NCI-H2171 treated with DMSO at 0.1 percent for 48 hours (cell line): ENCODE measurements around the gene DIP2B.
"Not testable (repeated sequence)": the region's sequence is repeated elsewhere in the genome, so short reads cannot be mapped to it uniquely, and the experiment has no call there.

Experiments
- DNase-seq: peaks from one replicate; lab custom pipeline; 2025; lab: John Stamatoyannopoulos, UW

The DIP2B gene, protein sequence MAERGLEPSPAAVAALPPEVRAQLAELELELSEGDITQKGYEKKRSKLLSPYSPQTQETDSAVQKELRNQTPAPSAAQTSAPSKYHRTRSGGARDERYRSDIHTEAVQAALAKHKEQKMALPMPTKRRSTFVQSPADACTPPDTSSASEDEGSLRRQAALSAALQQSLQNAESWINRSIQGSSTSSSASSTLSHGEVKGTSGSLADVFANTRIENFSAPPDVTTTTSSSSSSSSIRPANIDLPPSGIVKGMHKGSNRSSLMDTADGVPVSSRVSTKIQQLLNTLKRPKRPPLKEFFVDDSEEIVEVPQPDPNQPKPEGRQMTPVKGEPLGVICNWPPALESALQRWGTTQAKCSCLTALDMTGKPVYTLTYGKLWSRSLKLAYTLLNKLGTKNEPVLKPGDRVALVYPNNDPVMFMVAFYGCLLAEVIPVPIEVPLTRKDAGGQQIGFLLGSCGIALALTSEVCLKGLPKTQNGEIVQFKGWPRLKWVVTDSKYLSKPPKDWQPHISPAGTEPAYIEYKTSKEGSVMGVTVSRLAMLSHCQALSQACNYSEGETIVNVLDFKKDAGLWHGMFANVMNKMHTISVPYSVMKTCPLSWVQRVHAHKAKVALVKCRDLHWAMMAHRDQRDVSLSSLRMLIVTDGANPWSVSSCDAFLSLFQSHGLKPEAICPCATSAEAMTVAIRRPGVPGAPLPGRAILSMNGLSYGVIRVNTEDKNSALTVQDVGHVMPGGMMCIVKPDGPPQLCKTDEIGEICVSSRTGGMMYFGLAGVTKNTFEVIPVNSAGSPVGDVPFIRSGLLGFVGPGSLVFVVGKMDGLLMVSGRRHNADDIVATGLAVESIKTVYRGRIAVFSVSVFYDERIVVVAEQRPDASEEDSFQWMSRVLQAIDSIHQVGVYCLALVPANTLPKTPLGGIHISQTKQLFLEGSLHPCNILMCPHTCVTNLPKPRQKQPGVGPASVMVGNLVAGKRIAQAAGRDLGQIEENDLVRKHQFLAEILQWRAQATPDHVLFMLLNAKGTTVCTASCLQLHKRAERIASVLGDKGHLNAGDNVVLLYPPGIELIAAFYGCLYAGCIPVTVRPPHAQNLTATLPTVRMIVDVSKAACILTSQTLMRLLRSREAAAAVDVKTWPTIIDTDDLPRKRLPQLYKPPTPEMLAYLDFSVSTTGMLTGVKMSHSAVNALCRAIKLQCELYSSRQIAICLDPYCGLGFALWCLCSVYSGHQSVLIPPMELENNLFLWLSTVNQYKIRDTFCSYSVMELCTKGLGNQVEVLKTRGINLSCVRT (N-terminal part only)

DNA sequence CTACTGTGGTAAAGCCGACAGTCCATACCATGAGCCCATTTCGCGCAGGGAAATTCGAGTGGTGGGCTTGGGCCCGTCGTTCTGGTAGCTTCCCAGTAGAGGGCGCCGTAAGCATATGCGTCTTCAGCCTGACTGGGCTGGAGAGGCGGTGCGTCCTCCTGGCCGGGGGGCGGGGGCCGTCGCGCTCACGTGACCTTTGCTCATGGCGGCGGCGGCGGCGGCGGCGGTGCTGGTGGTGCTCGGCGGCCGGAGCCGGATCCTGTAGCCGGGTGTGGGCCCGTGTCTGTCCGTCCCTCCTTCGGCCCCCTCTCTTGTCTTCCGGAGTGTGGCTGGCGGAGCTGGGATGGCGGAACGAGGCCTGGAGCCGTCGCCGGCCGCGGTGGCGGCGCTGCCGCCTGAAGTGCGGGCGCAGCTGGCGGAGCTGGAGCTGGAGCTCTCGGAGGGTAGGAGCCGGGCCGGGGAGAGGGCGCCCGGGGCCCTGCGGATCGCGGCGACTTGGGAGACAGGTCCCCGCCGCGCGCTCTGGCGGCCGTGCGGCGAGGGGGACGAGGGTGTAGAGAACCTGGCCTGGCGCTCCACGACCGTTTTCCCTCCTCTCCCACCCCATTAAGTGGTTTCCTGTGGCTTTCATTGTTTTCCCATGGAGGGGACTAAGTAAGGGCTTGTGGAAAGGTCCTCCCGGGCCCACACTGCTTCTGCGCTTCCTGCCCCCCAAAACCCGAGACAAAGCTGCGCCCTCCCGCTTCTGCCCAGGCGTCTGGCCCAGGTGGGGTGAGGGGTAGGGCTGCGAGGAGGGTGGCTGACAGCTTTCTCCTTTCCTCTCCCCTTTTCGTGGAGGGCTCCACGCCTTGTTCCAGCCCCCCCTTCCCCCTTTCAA is at the start of gene DIP2B:
Gene DIP2B (plus strand): TSS at position 188 of the 877 bp plus-strand sequence. CDS start 156 bp downstream, at position 344.
- DNase-seq: peak; percentile 85

DNA sequence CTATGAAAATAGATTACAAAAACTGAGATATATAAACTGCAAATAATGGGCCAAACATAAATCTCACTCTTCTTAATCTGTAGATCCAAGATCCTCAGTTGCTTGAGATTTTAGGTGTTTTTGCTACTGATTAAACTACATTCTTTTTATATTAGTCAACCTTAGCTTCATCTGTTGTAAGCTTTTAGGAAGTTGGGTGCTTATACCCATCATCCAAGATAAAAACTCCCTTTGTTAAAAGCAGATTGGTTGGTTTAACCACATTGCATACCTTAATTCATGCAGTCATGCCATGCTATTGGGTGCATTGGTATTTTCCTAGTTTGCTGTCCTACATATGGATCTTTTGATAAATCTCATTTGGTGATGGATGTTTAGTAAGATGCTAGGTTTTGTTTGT is 46.2 kb upstream of the DIP2B start:
- DNase-seq: no peak

DNA sequence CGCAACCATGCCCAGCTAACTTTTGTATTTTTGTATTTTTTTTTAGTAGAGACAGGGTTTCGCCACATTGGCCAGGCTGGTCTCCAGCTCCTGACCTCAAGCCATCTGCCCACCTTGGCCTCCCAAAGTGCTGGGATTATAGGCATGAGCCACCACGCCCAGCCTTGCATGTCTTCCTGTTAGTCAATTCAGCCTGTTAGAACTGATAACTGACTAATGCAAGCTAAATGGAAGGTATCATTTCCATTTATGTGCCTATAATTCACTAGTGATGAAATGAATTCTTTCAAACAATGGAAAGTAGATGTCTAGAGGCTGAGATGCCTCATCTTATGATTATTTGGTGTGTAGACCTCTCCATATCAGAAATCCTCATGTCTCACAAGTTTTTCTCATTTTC is 37.3 kb upstream of the DIP2B start:
- no peak for DNase-seq

DNA sequence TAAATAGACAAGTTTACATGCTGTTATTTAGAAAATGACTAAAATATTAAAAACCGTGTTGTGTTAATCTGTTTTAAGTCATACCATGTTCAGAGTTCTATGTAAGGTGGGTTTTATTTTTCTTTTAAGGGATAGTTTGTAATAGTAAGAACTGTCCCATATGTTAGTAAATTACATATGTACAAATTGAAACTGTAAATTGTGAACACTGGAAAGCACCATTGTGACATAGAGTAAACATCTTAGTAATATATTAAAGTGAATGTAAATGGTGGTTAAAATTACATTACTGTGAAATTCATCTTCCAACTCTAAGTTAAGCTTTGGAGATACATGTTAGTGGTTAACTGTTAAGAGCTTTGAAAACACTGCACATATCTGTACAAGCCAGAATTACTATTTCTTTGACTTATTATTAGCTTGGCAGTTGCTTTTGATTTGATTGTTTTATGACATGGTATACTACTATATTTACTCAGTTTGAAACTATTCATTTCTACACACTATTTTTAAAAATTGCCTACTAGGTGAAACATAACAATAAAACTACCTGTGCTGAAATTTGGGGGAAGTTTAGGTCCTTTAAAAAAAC is 27.4 kb upstream of the DIP2B start:
- DNase-seq: no peak

DNA sequence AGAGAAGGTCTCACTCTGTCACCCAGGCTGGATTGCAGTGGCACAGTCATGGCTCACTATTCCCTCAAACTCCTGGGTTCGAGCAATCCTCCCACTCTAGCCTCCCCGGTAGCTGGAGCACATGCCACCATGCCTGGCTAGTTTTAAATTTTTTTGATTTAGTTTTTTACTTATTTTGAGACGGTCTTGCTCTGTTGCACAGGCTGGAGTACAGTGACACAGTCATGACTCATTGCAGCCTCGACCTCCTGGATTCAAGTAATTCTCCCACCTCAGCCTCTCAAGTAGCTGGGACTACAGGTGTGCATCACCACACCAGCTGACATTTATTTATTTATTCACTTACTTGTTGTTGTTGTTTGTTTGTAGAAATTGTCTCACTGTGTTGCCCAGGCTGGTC is 22.2 kb upstream of the DIP2B start:
- DNase-seq: no peak

DNA sequence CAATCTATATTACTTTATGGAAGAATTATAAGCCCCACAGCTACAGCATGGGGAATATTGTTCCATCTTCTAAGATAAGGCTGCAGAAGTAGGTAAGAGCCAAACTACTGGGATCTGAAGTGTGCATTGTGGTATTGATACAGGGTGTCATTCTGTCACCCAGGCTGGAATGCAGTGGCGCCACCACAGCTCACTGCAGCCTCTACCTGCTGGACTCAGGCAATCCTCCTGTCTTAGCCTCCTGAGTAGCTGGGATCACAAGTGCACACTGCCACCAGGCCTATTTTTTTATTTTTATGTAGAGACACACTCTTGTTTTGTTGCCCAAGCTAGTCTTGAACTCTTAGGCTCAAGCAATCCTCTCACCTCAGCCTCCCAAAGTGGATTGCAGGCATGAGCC is 21.3 kb upstream of the DIP2B start:
- DNase-seq: no peak

DNA sequence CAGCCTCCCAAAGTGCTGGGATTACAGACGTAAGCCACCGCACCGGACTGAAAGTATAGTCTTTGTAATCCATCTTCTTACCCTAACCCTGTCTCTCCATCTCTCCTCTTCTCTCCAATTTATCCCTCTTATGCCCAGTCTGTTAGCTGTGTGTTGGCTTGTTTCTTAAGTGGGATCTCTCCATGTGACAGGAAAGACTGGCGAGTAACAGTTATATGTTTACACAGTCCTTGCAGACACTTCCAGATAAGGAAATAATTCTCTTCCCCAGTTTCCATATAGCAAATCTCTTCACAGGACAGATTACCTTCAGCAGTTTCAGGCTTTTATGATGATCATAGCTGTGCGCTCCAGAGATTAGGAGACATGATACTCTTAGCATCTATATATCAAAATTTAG is 16.0 kb upstream of the DIP2B start:
- no peak for DNase-seq

DNA sequence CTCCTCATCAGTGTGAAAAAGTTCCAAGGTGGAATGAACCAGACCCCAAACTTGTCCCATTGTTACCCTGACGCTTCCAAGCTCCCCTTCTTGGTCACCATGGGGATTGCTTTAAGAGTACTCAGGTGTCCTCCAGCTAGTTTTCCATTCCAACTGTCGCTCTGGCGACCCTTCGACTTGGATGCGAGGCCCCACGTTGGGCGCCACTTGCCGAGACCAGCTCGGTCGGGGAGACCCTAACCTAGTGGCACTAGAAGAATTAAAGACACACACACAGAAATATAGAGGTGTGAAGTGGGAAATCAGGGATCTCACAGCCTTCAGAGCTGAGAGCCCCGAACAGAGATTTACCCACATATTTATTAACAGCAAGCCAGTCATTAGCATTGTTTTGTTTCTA is 6.7 kb upstream of the DIP2B start:
- not testable (repeated sequence) for DNase-seq

DNA sequence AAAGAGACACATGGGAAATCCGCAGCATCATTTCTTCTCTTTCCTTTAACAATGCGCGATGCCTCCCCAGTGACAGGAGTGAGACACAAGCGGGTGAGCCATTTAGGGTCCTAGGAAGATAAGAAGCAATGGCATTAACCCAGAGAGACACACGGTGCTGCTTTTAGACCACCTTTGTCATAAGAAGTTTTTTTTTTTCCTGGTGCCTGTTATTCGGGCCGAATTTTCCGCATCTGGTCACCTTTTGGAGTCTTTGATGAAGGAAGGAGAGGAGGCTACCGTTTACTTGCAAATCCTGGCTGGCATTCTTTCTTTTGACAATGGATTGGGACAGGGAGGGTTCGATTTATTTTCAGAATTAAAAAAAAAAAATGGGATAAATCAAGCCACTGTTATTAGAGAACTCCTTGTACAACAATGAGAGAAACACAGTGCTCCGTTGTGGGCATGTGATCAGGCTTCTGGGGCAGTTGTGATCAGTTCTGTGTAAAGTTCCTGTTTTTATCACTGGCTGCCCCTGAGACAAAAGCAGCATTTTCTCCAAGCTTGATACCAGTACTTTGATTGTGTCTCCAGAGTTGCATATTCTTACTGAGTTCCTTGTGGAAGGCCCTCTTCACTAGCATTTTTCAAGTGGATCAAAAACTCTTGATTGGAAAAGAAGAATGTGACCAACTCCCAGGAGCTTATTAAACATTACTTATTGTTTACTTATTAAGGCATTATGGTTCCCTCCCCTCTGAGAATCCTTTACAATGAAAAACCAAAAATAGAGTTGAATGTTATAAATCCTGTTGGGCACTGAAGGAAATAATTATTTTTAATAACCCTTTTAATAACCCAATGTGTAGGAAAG is 1.1 kb downstream of the DIP2B start:
- no peak for DNase-seq

DNA sequence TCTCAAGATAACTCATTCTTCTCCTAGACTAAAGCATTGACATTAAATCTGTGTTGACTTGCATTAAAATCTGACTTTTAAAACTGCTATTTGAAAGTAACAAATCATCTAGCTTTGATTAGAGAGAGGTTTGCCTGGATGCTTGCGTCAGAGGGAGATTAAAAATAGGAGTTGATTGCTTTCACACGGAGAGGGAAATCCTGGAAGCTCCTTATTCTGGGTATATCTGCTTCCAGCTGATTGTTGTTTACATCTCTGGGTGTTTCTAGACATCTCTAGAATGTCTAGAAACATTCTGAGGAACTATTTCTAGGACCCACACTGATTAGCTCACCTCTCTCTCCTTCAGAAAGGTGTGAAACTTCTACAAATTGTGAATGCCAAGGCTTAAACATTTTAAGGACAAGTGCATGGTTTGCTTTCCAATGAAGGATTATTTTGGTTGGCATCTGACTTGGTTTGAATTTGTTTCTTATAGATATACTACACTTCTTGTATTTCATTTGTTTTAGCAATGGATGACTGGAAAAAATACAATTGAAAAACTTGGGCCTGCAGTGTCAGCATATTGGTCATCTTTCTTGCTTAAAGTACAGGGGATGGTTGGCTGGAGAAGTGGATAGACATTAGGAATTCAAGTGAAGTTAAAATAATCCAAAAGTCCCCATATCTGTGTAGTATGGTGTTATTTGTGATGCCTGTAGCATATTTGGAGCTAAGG is 2.1 kb downstream of the DIP2B start:
- no peak for DNase-seq

DNA sequence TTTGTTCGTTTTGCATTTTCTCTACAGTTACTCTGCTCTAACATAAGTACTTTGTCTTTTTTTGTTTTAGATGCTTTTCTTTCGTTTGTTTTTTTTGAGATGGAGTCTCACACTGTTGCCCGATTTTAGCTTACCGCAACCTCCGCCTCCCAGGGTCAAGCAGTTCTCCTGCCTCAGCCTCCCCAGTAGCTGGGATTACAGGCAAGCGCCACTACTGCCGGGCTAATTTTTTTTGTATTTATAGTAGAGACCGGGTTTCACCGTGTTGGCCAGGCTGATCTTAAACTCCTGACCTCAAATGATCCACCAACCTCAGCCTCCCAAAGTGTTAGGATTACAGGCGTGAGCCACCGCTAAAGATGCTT is 2.7 kb downstream of the DIP2B start:
- DNase-seq: no peak

DNA sequence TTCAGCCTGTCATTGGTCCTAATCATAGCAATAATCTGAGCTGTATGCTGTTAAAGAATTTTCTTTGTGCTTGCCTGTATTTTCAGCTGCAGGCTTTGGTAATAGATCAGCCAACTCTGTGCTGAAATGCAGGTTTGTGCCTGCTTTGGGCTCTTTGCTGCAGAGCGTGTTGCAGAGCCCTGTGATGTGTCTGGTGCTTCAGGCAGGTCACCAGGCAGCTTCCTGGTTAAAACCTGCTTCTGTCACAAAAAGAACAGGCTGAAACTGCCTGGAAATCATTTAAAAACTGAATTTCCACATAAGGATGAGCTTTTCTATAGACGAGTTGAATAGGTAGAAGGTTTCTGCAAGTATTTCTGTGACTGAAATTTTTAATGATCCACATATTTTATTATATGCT is 3.1 kb downstream of the DIP2B start:
- DNase-seq: no peak

DNA sequence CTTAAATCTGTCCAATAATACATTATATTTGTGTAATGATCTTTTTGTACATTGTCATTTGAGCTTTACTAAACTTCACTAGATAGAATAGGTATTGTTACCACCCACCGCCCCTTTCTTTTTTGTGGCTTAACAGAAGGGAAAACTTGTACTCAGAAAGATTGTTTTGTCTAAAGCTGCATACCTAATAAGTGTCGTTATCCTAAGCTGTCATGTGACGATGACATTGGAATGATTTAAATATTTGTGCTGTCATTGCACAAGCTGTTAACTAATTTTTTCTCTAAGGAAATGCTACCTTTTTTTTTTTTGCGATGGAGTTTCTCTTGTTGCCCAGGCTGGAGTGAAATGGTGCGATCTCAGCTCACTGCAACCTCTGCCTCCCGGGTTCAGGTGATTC is 3.6 kb downstream of the DIP2B start:
- DNase-seq: no peak

DNA sequence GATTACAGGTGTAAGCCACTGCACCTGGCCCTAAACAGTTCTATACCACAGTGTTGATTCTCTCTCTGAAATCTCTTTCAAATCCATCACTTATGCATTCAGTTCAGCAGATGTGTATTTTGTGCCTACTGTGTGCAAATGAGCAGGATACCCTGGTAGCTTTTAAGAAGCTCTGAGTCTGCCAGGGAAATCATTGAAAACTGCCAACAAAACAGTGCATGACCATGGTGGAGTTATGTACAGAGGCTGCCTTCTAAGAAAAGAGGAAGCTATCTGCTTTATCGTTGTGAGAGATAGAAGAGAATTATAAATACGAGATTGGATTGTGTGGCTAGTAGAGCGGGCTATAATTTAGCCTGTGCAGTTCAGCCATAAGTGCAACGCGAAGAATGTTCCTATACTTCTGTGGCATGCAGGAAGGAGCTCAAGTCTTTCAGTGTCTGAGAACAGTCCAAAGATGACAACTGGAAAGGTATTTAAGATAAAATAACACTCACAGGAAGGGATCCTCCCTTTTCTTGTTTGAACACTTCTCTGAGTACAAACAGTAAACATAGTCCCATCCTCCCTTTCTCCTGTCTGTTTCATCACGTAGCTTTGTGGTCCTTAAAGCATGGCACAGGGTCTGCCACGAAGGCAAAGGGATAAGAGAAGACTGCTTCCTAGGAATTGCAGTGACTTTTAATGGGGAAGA is 4.3 kb downstream of the DIP2B start:
- no peak for DNase-seq

DNA sequence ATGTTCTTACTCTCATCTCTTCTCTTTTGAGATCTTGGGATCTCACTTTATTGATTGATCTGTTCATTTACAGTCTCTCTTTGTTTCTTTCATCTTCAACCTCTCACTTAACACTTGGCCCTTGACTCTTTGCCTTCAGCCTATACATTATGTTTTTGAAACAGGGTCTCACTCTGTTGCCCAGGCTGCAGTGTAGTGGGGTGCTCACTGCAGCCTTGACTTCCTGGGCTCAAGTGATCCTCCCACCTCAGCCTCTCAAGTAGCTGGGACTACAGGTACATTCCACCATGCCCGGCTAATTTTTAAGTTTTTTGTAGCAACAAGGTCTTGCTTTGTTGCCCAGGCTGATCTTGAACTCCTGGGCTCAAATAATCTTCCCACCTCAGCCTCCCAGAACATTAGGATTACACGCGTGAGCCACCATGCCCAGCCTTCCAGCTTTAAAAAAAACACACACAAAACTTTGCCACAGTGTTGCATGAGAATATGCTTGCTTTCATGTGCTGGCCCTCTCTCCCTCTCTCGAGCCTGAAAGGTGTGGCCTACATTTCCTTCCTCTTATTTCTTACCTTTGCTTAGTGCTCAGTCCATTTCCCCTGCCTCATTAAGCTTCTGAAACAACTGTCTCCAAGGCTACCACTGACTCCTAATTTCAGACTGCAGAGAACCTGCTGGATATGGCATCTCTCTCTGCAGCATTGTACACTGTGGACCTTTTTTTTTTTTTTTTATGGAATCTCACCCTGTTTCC is 9.9 kb downstream of the DIP2B start:
- DNase-seq: no peak

DNA sequence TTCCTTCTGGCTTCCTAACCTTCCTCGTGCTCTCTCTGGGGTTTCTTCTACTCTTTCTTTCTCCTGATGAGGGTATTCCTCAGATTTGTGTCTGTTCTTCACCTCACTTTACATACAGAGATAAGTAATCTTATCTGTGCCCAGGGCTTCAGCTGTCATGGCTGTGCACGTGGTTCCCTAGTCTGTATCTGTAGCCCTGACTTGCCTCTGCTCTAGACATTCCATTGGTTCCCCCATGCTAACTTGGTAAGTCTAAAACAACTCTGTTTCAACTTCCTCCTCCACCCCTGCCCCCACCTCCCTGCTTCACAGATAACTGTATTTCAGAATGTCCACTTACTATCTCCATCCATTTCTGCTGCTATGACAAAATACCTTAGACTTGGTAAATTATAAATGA is 10.8 kb downstream of the DIP2B start:
- DNase-seq: no peak

DNA sequence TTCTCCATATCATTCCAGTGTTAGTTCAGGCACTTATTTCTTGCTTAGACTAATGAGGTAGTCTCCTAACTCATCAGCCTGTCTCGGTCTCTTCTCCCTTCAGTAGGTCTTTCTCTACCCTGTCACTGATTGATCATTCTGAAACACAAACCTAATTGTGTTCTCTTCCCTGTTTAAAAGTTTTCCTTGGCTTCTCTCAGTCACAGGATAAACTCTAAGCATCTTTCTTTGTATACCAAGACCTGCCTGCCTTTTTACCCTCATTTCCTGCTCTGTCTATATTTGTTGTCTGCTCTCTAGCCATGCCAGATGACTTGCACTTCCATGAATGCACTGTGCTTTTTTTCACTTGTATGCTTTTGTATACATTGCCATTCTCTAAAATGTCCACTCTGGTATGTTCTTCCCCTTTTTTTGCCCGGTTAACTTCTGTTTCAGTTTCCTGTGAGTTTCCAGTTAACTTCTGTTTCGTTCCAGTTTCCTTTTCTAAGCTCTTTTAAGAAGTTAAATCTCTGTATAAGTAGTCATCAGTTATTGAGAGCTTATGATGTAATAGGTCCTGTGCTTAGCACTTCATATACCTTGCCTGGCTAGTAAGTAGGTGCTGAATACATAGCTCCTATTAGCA is 12.8 kb downstream of the DIP2B start:
- no peak for DNase-seq

DNA sequence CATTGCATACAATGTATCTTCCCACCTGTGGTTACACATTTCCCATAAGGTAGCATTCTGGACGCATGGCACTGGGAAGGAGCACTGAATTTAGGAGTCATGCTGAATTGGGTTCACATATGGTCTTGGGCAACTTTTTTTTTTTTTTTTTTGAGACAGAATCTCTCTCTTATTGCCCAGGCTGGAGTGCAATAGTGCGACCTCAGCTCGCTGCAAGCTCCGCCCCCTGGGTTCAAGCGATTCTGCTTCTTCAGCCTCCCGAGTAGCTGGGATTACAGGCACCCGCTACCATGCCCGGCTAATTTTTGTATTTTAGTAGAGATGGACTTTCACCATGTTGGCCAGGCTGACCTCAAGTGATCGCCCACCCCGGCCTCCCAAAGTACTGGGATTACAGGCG is 13.3 kb downstream of the DIP2B start:
- no peak for DNase-seq
